Mesendoderm (in vitro differentiated cells): ENCODE results near the gene RALA.
"Not testable (repeated sequence)": the region's sequence is repeated elsewhere in the genome, so short reads cannot be mapped to it uniquely, and the experiment has no call there.

Experiments
- DNase-seq: peaks from one replicate; pipeline ENCODE4 v3.0.0; 2013
- H2AK5ac ChIP-seq: 2 replicates; pipeline ENCODE4 v1.6.1; 2013; ENCODE audit warnings: low read length, inconsistent platforms
- H2BK120ac ChIP-seq: 2 replicates; pipeline ENCODE4 v1.6.1; 2013; ENCODE audit warnings: low read depth, mild to moderate bottlenecking, low read length, moderate library complexity, mixed read lengths
- H2BK15ac ChIP-seq: replicated peaks from 2 replicates; pipeline ENCODE4 v1.6.1; 2013; ENCODE audit warnings: low read depth, mild to moderate bottlenecking, moderate library complexity
- H2BK5ac ChIP-seq: 2 replicates; pipeline ENCODE4 v1.6.1; 2013; ENCODE audit warnings: low read length, inconsistent platforms
- H3K18ac ChIP-seq: 2 replicates; pipeline ENCODE4 v1.6.1; 2013; ENCODE audit warnings: mild to moderate bottlenecking, low read length, mixed read lengths
- H3K23ac ChIP-seq: one replicate; pipeline ENCODE4 v1.6.1; 2013; ENCODE audit warnings: low read length
- H3K27ac ChIP-seq: 2 replicates; pipeline ENCODE4 v1.5.1; 2013; ENCODE audit warnings: low read depth, mild to moderate bottlenecking, inconsistent platforms, low read length, moderate library complexity
- H3K27me3 ChIP-seq: 2 replicates; pipeline ENCODE4 v1.6.1; 2013; ENCODE audit warnings: low read length, control low read depth, mild to moderate bottlenecking, inconsistent platforms; ENCODE audit not compliant: insufficient read depth, poor library complexity
- H3K36me3 ChIP-seq: 2 replicates; pipeline ENCODE4 v1.6.1; 2013; ENCODE audit warnings: low read length, inconsistent platforms; ENCODE audit not compliant: control insufficient read depth, insufficient read depth
- H3K4ac ChIP-seq: one replicate; pipeline ENCODE4 v1.6.1; 2013; ENCODE audit warnings: low read depth, mild to moderate bottlenecking, low read length, moderate library complexity
- H3K4me1 ChIP-seq: 2 replicates; pipeline ENCODE4 v1.6.1; 2013; ENCODE audit warnings: low read depth, low read length, inconsistent platforms; ENCODE audit not compliant: control insufficient read depth
- H3K4me2 ChIP-seq: 2 replicates; pipeline ENCODE4 v1.6.1; 2013; ENCODE audit warnings: low read length
- H3K4me3 ChIP-seq: 2 replicates; pipeline ENCODE4 v1.5.1; 2013; ENCODE audit warnings: mild to moderate bottlenecking, low read length
- H3K56ac ChIP-seq: one replicate; pipeline ENCODE4 v1.6.1; 2013; ENCODE audit warnings: low read length
- H3K79me1 ChIP-seq: 2 replicates; pipeline ENCODE4 v1.6.1; 2013; ENCODE audit warnings: low read length, inconsistent platforms
- H3K79me2 ChIP-seq: 2 replicates; pipeline ENCODE4 v1.6.1; 2013; ENCODE audit warnings: mild to moderate bottlenecking, low read length; ENCODE audit not compliant: control insufficient read depth, insufficient read depth
- H3K9ac ChIP-seq: 2 replicates; pipeline ENCODE4 v1.6.1; 2013; ENCODE audit warnings: low read length, inconsistent platforms
- H4K5ac ChIP-seq: one replicate; pipeline ENCODE4 v1.6.1; 2013; ENCODE audit warnings: low read length
- H4K8ac ChIP-seq: one replicate; pipeline ENCODE4 v1.6.1; 2013; ENCODE audit warnings: low read depth, mild to moderate bottlenecking, control low read depth, low read length, moderate library complexity
- WGBS: extraction: QIAGEN DNeasy Blood & Tissue Kit; methylation state at CpG from one replicate; pipeline ENCODE4 v1.1.7; 2013; ENCODE audit warnings: low lambda C conversion rate, missing lambda C conversion rate; ENCODE audit not compliant: insufficient coverage; ENCODE audit errors: extremely low coverage; 5-methylcytosine and 5-hydroxymethylcytosine counted together

Gene RALA

DNA sequence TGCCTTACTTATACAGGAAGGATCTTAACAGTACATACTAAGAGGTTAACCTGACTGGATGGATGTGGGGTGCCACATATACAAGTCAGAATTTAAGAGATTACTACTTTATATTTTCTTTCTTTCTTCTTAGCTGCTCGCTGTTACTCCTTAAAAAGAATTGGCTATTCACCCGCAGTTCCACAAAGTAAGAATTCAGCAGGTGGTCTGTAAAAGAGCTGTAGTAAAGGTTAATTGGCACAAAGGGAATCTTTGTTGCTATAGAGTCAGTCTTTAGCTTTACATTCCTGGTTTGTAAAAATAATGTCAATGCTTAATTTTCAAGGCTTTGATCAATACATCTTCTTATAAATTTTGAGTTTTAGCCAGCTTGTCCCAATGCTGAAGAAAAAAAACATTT, 43.2 kb downstream of the RALA start:
- no peak overlapping the region for H2BK15ac ChIP-seq
- no peaks in the 10 kb centered on the region for H3K79me2 ChIP-seq
- H4K8ac ChIP-seq, result no peak overlapping the region
- no peak overlapping the region for H3K9ac ChIP-seq
- no peak overlapping the region for H3K4me2 ChIP-seq
- no peak overlapping the region for H3K4me3 ChIP-seq
- H3K56ac ChIP-seq, result no peak overlapping the region
- no peak overlapping the region for H3K18ac ChIP-seq
- H4K5ac ChIP-seq, result no peak overlapping the region
- no peaks in the 10 kb centered on the region for H3K36me3 ChIP-seq
- H3K4ac ChIP-seq, result no peak overlapping the region
- no peak overlapping the region for H2AK5ac ChIP-seq
- H3K23ac ChIP-seq, result no peak overlapping the region
- H2BK5ac ChIP-seq, result no peak overlapping the region
- no peak overlapping the region for H2BK120ac ChIP-seq
- no peak overlapping the region for H3K27ac ChIP-seq
- H3K79me1 ChIP-seq, result peaks cover 2% of the 10 kb centered on the region
- no peaks in the 10 kb centered on the region for H3K27me3 ChIP-seq
- no CpG with 5 or more reads among the region's 2 CpGs for WGBS
- DNase-seq, result no peak
- no peaks in the 10 kb centered on the region for H3K4me1 ChIP-seq

DNA sequence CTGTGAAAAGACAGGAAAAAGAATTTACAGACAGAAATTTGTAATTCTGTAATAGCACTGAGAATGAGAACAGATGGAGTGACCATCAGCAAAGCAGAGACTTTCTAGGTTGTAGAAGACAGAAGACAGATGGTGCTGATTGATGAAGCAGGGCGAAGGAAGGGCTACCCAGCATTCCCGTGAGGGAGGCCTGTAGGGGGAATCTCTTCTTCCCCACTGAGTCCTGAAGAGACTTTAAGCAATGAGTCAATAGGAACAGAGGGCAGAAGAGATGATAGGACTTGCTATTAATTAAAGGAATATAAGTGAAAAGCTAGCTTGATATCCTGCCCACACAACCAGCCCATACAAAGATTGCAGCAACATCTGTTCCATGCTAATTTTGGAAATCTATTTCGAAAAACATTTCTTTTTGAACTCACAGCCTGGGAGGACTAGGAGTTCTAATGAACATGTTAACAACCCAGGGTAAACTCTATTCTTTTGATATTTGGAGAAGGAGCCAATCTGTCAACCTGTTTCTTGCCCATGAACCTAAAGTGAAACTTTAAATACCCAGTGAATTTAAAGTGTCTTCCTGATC, 44.1 kb downstream of the RALA start:
- Histone ChIP-seq H3K4me2 (no peak overlapping the region), H4K8ac (no peak overlapping the region), H3K18ac (no peak overlapping the region), H3K9ac (no peak overlapping the region), H2BK5ac (no peak overlapping the region), H3K27ac (no peak overlapping the region), H3K56ac (no peak overlapping the region), H3K79me2 (no peaks in the 10 kb centered on the region), H3K4me3 (no peak overlapping the region), H3K36me3 (no peaks in the 10 kb centered on the region), H3K79me1 (peaks cover 2% of the 10 kb centered on the region), H3K23ac (no peak overlapping the region), H2AK5ac (no peak overlapping the region), H3K27me3 (no peaks in the 10 kb centered on the region), H2BK120ac (no peak overlapping the region), H4K5ac (no peak overlapping the region), H3K4ac (no peak overlapping the region), H2BK15ac (no peak overlapping the region), H3K4me1 (no peaks in the 10 kb centered on the region)
- no peak for DNase-seq
- no CpG with 5 or more reads among the region's 3 CpGs for WGBS

DNA sequence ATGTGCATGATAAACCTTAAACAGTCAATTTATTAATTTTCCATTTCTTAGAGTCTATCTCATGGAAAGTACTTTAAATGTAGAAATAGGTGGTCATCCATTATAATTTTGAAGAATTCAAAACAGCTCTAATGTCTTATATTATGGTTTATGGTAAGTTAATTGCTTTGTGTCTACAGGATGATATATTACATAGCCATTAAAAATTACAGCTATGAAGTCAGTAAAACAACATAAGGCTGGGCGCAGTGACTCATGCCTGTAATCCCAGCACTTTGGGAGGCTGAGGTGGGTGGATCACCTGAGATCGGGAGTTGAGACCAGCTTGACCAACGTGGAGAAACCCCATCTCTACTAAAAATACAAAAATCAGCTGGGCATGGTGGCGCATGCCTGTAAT, 44.9 kb downstream of the RALA start:
- WGBS, result no CpG with 5 or more reads among the region's 4 CpGs
- not testable (repeated sequence) for H3K36me3 ChIP-seq, DNase-seq, H3K79me1 ChIP-seq, H3K27ac ChIP-seq, H3K4me1 ChIP-seq, H2BK5ac ChIP-seq, H3K27me3 ChIP-seq, H2BK120ac ChIP-seq, H3K9ac ChIP-seq, H3K23ac ChIP-seq, H3K79me2 ChIP-seq, H3K4me3 ChIP-seq, H3K18ac ChIP-seq, H3K4me2 ChIP-seq, H3K4ac ChIP-seq, H4K8ac ChIP-seq, H3K56ac ChIP-seq, H4K5ac ChIP-seq, H2BK15ac ChIP-seq, H2AK5ac ChIP-seq

DNA sequence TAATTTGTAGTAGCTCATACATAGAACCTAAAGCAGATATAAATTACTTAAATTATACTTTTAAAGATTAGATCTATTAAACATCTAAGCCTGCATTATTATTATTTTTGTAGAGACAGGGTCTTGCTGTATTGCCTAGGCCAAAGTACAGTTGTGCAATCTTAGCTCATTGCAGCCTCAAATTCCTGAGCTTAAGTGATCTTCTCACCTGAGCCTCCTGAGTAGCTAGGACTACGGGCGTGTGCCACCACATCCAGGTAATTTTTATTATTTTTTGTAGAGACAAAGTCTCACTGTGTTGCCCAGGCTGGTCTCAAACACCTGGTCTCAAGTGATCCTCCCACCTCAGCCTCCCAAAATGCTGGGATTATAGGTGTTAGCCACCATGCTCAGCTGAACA, 46.7 kb downstream of the RALA start:
- DNase-seq, result no peak
- H3K79me1 ChIP-seq, result peaks cover 5% of the 10 kb centered on the region
- H3K79me2 ChIP-seq, result peaks cover 3% of the 10 kb centered on the region
- no peaks in the 10 kb centered on the region for H3K4me1 ChIP-seq
- no peak overlapping the region for H2AK5ac ChIP-seq
- no CpG with 5 or more reads among the region's 2 CpGs for WGBS
- no peak overlapping the region for H3K56ac ChIP-seq
- H3K23ac ChIP-seq, result no peak overlapping the region
- no peak overlapping the region for H4K5ac ChIP-seq
- no peaks in the 10 kb centered on the region for H3K27me3 ChIP-seq
- no peak overlapping the region for H2BK5ac ChIP-seq
- no peak overlapping the region for H3K4me3 ChIP-seq
- H3K27ac ChIP-seq, result no peak overlapping the region
- no peaks in the 10 kb centered on the region for H3K36me3 ChIP-seq
- no peak overlapping the region for H3K4me2 ChIP-seq
- no peak overlapping the region for H2BK120ac ChIP-seq
- no peak overlapping the region for H4K8ac ChIP-seq
- H3K9ac ChIP-seq, result no peak overlapping the region
- H3K4ac ChIP-seq, result no peak overlapping the region
- no peak overlapping the region for H3K18ac ChIP-seq
- H2BK15ac ChIP-seq, result no peak overlapping the region

DNA sequence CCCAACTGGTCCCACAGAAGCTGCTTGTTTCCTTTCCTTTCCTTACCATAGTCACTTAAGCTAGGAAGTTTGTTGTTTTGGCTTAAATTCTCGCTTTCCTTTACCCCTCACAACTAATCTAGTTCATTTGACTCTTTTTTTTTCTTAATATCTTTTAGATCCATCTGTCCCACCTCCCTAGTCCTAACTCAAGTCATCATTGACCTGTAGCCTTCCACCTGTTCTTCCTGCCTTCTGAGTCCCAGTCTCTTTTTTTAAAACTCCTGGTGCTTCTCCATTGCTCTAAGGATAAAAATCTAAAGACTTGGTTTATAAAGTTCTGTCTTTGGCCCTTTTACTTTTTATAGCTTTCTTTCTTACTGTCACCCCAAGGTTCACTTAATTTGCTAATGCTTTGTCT, 47.6 kb downstream of the RALA start:
- no peaks in the 10 kb centered on the region for H3K27me3 ChIP-seq
- no peak overlapping the region for H2AK5ac ChIP-seq
- H3K56ac ChIP-seq, result no peak overlapping the region
- no peak overlapping the region for H3K23ac ChIP-seq
- peaks cover 5% of the 10 kb centered on the region for H3K79me1 ChIP-seq
- H3K36me3 ChIP-seq, result no peaks in the 10 kb centered on the region
- H4K8ac ChIP-seq, result no peak overlapping the region
- H3K18ac ChIP-seq, result no peak overlapping the region
- H3K4me2 ChIP-seq, result no peak overlapping the region
- no CpG with 5 or more reads among the region's 1 CpG for WGBS
- H2BK120ac ChIP-seq, result no peak overlapping the region
- H2BK5ac ChIP-seq, result no peak overlapping the region
- H3K27ac ChIP-seq, result no peak overlapping the region
- no peaks in the 10 kb centered on the region for H3K4me1 ChIP-seq
- no peak overlapping the region for H3K4me3 ChIP-seq
- no peak overlapping the region for H3K9ac ChIP-seq
- H3K4ac ChIP-seq, result no peak overlapping the region
- peaks cover 7% of the 10 kb centered on the region for H3K79me2 ChIP-seq
- no peak for DNase-seq
- H2BK15ac ChIP-seq, result no peak overlapping the region
- H4K5ac ChIP-seq, result no peak overlapping the region

DNA sequence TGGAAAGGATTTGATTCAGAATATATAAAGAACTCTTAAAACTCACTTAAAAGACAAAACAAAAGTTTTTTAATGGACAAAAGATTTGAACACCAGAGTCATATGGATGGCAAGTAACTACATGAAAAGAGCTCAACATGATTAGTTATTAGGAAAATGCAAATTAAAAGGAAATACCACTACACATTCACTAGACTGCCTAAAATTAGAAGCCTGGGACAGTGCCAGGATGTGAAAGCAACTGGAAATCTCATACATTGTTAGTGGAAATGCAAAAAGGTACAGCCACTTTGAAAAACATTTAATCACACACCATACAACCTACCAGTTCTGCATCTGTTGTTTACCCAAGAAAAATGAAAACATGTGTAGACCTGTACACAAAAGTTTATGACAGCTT, 48.8 kb downstream of the RALA start:
- Histone ChIP-seq H4K8ac (no peak overlapping the region), H3K79me1 (peaks cover 8% of the 10 kb centered on the region), H3K56ac (no peak overlapping the region), H3K4me3 (no peak overlapping the region), H2BK15ac (no peak overlapping the region), H3K4ac (no peak overlapping the region), H3K4me1 (no peaks in the 10 kb centered on the region), H3K27me3 (no peaks in the 10 kb centered on the region), H3K4me2 (no peak overlapping the region), H2AK5ac (no peak overlapping the region), H3K9ac (no peak overlapping the region), H4K5ac (no peak overlapping the region), H3K27ac (no peak overlapping the region), H2BK120ac (no peak overlapping the region), H3K23ac (no peak overlapping the region), H3K79me2 (peaks cover 10% of the 10 kb centered on the region), H3K36me3 (no peaks in the 10 kb centered on the region), H2BK5ac (no peak overlapping the region), H3K18ac (no peak overlapping the region)
- no peak for DNase-seq
